NCI-H2029 treated with DMSO at 0.1 percent for 48 hours (cell line): Measurements from ENCODE around the gene ESR1.

Experiments
- DNase-seq: peaks from one replicate; lab custom pipeline; 2025; lab: John Stamatoyannopoulos, UW

ESR1 gene

GRCh38 chr6:151807513-151808370 lies at the start of gene ESR1:
Gene ESR1, plus strand, starts transcription at chr6:151807682. Its CDS starts 231 bp downstream, at chr6:151807913.
- no peak for DNase-seq

GRCh38 chr6:151760486-151760885 lies 47.0 kb upstream of the ESR1 start:
- DNase-seq: no peak

- DNase-seq: no peak
These were observed 45.6 kb upstream of the ESR1 start for GRCh38 chr6:151761851-151762250.

- no peak for DNase-seq
These were observed 44.7 kb upstream of the ESR1 start for GRCh38 chr6:151762817-151763216.

- no peak for DNase-seq
These were observed 44.2 kb upstream of the ESR1 start for GRCh38 chr6:151763303-151763702.

DNA sequence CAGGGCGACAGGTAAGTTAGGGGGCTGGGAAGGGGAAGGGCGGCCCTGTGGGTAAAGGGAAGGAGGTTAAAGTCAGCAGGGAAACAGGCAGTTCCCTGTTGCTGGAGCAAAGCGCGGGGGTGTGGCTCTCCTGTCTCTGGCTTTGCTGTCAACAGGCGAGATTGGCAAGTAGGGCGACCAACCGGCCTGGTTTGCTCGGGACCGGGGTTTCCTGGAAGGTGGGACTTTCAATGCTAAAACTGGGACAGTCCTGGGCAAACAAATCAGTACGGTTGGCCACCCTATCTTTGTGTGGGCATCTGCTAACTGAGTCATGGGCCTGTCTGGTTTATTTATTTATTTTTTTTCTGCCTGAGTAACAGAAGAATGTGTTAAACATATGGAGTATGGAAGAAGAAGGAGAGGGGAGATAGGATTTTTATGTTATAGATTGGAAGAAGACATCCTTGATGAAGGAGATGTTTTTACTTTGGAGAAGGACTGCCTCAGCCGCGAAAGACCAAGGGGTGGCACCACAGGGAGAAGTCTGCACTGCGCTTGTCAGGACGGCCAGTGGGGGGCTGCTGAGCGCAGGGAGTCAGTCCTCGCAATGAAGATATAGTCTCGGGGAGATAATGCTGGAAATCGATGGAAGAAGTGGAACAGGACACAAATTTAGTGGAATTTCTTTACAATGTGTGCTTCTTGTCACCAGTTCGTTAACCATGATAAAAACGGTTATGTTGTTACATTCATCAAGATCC lies 43.4 kb upstream of the ESR1 start:
- no peak for DNase-seq

DNA sequence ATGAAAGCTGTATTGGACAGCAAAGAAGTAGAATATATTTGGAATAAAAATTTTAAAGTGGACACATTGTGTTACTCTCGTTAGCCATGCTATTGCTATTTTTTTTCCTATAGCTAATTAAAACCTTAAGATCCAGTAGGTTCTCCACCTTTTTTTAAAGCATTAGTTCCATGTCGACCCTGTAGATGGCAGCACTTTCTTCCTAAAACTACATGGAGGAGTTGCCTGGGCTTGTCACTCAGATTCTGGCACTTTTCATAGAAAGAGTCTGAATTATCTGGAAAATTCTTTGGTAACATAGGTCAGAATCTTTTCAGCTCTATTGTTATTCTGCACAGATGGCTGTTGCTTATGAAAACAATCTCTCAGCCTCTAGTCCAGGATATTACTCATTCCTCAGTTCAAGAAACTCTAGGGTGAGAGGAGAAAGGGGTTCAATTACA lies 42.0 kb upstream of the ESR1 start:
- no peak for DNase-seq

DNA sequence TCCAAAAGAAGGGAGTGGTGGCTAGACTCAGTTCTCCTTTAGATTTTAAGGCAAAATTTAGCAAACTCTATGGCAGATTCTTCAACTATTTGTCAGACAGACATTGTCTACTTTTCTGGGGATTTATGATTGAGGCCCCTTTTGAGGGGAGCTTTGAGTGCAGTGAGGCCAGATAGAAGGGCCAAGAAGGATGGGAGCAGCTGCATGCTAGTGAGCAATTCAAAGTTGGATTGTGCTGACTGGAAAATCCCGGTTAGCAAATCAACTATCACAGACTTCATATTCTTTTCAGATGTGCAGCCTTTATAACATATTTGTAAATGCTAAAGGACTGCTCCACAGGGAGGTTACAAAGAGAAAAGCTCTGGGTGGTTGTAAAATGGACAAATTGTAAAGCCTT lies 35.0 kb upstream of the ESR1 start:
- DNase-seq: no peak

DNA sequence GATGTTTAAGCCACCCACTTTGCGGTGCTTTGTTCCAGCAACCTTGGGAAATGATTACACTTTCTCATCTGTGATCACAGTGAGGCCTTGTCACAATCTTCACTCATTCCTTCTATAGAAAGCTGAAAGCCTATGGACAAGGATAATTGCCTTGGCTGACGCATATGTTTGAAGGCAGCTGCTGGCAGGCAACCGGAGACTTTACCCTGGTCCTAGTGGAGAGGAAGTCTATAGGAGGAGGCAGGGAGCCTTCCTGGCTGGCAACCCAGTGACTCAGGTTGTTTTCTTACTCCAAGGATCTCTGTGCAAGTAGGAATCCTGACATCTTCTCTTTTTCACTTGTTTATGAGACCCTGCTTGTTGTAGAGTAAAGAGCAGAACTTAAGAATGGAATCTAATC lies 34.1 kb upstream of the ESR1 start:
- no peak for DNase-seq

GRCh38 chr6:151782560-151782959 lies 24.9 kb upstream of the ESR1 start:
- DNase-seq: no peak

- DNase-seq: no peak
These were observed 23.8 kb upstream of the ESR1 start for GRCh38 chr6:151783692-151784091.

- DNase-seq: no peak
These were observed 22.9 kb upstream of the ESR1 start for GRCh38 chr6:151784441-151785214.

- no peak for DNase-seq
These were observed 10.5 kb upstream of the ESR1 start for GRCh38 chr6:151796842-151797530.

- DNase-seq: no peak
These were observed 3.7 kb upstream of the ESR1 start for GRCh38 chr6:151803743-151804142.

GRCh38 chr6:151804585-151805285 lies 2.7 kb upstream of the ESR1 start:
- no peak for DNase-seq

DNA sequence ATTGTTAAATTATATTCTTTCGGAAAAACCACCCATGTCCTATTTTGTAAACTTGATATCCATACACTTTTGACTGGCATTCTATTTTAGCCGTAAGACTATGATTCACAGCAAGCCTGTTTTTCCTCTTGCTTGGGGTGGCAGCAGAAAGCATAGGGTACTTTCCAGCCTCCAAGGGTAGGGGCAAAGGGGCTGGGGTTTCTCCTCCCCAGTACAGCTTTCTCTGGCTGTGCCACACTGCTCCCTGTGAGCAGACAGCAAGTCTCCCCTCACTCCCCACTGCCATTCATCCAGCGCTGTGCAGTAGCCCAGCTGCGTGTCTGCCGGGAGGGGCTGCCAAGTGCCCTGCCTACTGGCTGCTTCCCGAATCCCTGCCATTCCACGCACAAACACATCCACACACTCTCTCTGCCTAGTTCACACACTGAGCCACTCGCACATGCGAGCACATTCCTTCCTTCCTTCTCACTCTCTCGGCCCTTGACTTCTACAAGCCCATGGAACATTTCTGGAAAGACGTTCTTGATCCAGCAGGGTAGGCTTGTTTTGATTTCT lies 2.1 kb upstream of the ESR1 start:
- no peak for DNase-seq

GRCh38 chr6:151806757-151807512 lies 547 bp upstream of the ESR1 start:
- no peak for DNase-seq

DNA sequence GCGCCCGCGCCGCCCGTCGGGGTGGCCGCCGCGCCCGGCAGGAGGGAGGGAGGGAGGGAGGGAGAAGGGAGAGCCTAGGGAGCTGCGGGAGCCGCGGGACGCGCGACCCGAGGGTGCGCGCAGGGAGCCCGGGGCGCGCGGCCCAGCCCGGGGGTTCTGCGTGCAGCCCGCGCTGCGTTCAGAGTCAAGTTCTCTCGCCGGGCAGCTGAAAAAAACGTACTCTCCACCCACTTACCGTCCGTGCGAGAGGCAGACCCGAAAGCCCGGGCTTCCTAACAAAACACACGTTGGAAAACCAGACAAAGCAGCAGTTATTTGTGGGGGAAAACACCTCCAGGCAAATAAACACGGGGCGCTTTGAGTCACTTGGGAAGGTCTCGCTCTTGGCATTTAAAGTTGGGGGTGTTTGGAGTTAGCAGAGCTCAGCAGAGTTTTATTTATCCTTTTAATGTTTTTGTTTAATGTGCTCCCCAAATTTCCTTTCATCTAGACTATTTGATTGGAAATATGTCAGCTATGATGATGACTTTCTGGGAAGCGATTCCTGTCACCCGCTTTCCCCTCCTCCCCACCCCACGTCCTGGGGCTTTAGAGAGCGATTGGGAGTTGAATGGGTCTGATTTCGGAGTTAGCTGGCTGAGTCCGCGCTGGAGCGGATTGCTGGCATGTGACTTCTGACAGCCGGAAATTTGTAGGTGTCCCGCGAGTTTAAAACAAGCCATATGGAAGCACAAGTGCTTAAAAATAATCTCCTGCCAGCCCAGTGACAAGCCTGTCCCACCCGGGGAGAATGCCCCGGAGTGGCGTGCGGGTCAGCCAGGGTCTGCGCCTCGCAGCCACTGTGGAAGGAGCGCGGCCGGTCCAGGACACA lies 1.1 kb downstream of the ESR1 start:
- DNase-seq: no peak

- no peak for DNase-seq
These were observed 3.6 kb downstream of the ESR1 start for GRCh38 chr6:151811081-151811480.
